C4-2B (cell line): ENCODE data around the gene PNPO.

ENCODE experiments used
- H3K27ac ChIP-seq: fragments of 450-650 bp; 2 replicates; pipeline ENCODE4 v1.5.1; 2017
- ZFX ChIP-seq: fragments of 450-650 bp; IDR thresholded peaks from 2 replicates; pipeline ENCODE4 v1.6.1; 2017
- TF ChIP-seq, protein P1 (sequence below): fragments of 450-650 bp; conservative IDR thresholded peaks from 2 replicates; pipeline ENCODE4 v1.5.1; 2017; ENCODE audit warnings: mild to moderate bottlenecking

The PNPO gene

DNA sequence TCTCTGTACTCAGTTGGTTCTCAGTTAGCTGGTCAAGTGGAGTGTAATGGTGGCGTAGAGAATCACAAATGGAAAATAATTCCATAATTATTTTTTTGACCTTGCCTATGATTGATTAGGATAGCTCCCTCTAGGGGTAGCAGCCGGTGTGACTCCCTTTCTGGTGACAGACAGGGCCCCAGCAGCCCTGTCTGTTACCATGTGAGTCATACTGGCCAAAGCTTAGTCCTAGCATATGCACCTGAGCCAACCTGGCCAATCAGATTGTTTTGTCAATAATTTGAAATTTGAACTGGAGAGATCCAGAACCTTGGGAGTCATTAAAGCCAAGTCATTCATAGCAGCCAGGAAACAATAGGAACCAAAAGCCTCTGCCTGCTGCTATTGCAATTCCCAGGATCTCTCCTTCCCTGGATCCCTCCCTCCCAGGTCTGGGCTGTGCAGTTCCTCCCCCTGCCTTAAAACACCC lies 5.6 kb downstream of the PNPO start:
- H3K27ac ChIP-seq = peak overlapping the region; percentile 92
- no peak for TF ChIP-seq ZFX
- TF ChIP-seq, protein P1, sequence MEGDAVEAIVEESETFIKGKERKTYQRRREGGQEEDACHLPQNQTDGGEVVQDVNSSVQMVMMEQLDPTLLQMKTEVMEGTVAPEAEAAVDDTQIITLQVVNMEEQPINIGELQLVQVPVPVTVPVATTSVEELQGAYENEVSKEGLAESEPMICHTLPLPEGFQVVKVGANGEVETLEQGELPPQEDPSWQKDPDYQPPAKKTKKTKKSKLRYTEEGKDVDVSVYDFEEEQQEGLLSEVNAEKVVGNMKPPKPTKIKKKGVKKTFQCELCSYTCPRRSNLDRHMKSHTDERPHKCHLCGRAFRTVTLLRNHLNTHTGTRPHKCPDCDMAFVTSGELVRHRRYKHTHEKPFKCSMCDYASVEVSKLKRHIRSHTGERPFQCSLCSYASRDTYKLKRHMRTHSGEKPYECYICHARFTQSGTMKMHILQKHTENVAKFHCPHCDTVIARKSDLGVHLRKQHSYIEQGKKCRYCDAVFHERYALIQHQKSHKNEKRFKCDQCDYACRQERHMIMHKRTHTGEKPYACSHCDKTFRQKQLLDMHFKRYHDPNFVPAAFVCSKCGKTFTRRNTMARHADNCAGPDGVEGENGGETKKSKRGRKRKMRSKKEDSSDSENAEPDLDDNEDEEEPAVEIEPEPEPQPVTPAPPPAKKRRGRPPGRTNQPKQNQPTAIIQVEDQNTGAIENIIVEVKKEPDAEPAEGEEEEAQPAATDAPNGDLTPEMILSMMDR = peak; percentile 94

DNA sequence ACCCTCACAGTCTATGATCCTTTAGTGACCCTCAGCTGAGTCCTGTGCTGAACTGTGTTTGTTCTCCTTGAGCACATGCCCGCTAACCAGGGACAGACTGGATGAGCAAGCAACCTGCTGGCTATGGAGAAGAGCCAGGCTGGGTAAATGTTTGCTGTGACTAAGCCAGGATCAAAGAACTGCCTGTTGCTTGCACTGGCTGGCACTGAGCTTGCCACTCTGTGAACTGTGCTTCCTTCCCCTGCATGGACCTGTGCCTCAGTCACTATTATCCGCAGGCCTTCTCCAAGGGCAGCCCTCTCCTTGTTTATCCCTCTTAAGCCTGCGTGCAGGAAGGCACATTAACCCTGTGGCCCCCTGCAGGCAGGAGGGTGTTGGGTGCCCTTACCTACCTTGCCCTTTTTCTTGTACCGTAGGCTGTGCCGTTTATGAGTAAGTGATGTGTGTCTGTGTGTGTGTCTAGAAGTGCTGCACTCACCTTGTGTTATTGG lies 7.4 kb downstream of the PNPO start:
- peak overlapping the region; percentile 92 for H3K27ac ChIP-seq
- no peak for TF ChIP-seq ZFX
- TF ChIP-seq, protein P1 = no peak

DNA sequence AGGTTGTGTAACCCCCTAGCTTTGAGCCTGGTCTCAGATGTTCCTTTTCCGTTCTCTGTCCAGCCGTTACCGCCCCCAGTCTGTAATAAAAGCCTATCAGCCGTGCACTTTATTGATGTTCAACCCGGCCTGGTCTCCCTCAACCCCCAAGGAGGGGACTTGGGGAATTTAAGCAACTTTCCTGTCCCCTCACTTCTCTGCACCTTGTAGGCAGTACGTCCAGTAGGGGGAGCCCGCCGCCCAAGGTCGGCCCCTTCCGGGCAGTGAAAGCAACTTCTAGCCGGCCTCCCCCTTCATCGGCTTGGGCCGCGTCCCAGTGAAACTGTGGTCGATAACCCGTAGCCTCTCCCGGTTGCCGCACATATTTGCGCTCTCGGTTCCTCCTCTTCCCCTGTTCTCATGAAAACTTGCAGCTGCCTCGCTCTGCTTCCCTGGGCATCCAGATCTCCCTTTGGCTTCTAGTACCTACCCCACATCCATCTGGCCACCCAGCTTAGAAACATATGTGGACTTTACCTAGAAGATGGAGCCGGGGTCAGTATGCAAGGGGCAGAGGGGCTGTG lies 7.9 kb downstream of the PNPO start:
- TF ChIP-seq ZFX = no peak
- TF ChIP-seq, protein P1 = peak; percentile 98

DNA sequence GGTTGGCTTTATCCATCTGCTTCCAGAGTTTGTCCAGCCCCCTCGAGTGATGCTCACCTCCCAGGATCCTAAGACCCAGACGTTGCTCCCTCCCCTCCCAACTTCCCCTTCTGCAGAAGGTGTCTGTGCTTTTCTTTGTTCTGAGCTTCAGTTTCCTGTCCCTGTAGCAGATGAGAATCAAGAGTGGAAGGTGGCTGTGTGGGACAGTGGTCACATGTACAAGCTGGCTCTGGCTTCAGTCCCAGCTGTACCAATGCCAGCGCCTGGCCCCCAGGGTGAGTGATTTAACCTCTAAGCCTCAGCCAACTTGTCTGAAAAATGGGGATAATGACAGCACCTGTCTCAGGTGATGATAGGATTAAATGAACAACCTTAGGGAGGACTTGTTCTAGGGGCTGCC lies 8.6 kb downstream of the PNPO start:
- H3K27ac ChIP-seq = peak overlapping the region; percentile 92
- no peak for TF ChIP-seq ZFX
- TF ChIP-seq, protein P1 = no peak

More for the DNA sequence above, 7.9 kb downstream of the PNPO start:
- peak overlapping the region; percentile 92 for H3K27ac ChIP-seq

DNA sequence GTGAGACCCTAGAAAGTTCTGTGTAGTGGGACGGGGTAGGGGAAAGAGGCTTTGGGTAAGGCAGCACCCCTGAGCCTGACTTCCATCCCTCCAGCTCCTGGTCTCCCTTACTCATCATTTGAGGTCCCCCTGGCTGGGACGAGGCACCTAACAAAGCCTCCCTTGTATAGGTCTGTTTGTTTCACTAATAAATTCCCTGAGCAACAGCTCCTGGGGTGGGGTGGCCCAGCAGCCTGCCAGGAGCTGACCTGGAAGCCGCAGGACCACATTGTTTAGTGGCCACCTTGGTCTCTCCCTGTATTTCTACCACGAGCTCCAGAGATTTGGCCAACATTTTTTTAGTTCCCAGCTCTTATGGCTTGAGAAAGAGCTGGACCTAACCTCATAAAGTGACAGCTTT lies 9.1 kb downstream of the PNPO start:
- no peak for TF ChIP-seq ZFX
- TF ChIP-seq, protein P1 = no peak
- H3K27ac ChIP-seq = peak overlapping the region; percentile 92

DNA sequence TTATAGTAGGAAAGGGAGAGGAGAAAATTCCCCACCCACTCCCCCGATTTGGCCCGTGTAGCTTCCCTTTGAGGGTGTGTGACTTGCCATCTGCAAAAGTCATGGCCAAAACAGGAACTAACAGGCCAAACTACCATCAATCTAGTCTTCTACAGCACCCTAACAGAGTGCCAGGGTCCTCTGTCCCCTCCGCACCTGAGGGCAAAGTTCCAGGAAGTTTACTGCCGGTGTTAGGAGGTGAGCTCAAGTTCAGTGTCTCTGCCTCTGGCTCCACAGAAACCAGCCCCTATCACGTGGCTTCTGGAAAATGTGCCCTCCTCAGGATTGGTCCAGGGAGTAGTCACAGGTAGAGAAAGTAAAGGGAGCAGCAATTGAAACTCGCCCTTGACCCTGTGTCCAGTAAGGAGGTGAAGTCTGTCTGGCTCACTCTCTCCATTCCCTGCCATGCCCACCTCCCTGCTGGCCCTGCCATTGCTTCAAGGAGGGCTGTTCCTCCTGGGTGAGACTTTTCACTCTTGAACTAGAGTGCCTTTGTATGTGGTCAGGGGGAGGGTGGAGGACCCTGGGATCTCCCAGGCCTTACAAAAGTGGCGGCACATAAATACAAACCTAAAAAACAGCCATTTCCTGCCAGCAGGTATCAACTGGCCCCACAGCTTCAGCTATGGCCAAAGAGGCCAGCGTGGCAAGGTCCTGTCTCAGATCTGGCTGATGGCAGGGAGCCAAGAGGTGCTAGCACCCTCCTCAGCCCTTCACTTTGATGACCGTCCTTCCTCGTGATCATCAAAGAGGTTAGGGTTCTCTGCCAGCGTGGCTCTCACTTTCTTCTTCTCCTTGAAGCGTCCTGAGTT lies 11.0 kb downstream of the PNPO start:
- TF ChIP-seq, protein P1 = no peak
- no peak for TF ChIP-seq ZFX
- 0 out of 2 replicates have a peak overlapping the region, but pooled peaks have one; percentile 6 for H3K27ac ChIP-seq

DNA sequence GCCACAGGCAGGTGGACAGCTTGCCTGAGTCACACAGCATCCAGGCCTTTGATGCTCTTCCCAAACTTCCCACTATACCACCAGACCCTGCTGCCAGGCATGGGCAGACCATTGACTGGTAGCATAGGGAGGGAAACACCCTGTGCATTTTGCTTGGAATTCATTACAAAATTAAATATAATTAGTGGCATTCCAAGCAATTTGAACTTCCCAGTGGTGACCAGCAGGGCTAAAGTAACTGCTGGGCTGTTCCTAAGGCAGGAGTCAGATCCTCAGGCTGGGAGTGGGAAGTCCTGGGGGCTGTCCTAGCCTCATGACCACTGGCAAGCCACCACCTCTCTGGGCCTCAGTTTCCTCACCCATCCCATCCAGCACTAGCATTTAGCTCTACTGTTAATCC lies 12.5 kb downstream of the PNPO start:
- TF ChIP-seq ZFX = no peak
- TF ChIP-seq, protein P1 = no peak
- peak overlapping the region; percentile 96 for H3K27ac ChIP-seq
